ENCODE measurements around the gene STAM.
"Not testable (repeated sequence)": the region's sequence is repeated elsewhere in the genome, so short reads cannot be mapped to it uniquely, and the experiment has no call there.

Gene STAM

GRCh38 chr10:17682236-17682946 lies 38.4 kb downstream of the STAM start:
- no peak for DNase-seq

- DNase-seq, result no peak
These were observed 39.6 kb downstream of the STAM start for GRCh38 chr10:17683541-17683940.

- DNase-seq, result no peak
These were observed 40.6 kb downstream of the STAM start for GRCh38 chr10:17684537-17684936.

GRCh38 chr10:17685233-17685840 lies 41.4 kb downstream of the STAM start:
- no peak for DNase-seq

GRCh38 chr10:17687117-17687831 lies 43.3 kb downstream of the STAM start:
- no peak for DNase-seq

GRCh38 chr10:17689137-17689536 lies 45.2 kb downstream of the STAM start:
- no peak for DNase-seq

- no peak for DNase-seq
These were observed 49.1 kb downstream of the STAM start for GRCh38 chr10:17693009-17693408.

GRCh38 chr10:17698696-17699095 lies 54.7 kb downstream of the STAM start:
- DNase-seq, result no peak

- no peak for DNase-seq
These were observed 57.4 kb downstream of the STAM start for GRCh38 chr10:17701301-17701700.

GRCh38 chr10:17703706-17704105 lies 59.8 kb downstream of the STAM start:
- no peak for DNase-seq

GRCh38 chr10:17708821-17709220 lies 64.9 kb downstream of the STAM start:
- no peak for DNase-seq

- DNase-seq, result no peak
These were observed 65.5 kb downstream of the STAM start for GRCh38 chr10:17709492-17709891.

- DNase-seq, result no peak
These were observed 66.2 kb downstream of the STAM start for GRCh38 chr10:17710181-17710580.

GRCh38 chr10:17712053-17712452 lies 68.1 kb downstream of the STAM start:
- DNase-seq, result no peak

- no peak for DNase-seq
These were observed 68.9 kb downstream of the STAM start for GRCh38 chr10:17712717-17713471.

- DNase-seq, result no peak
These were observed 69.8 kb downstream of the STAM start for GRCh38 chr10:17713758-17714157.

GRCh38 chr10:17716161-17716560 lies 72.2 kb downstream of the STAM start:
- DNase-seq, result no peak

GRCh38 chr10:17722317-17723014 lies 78.5 kb downstream of the STAM start:
- not testable (repeated sequence) for DNase-seq

- no peak for DNase-seq
These were observed 81.8 kb downstream of the STAM start for GRCh38 chr10:17725703-17726102.

- DNase-seq, result no peak
These were observed 85.7 kb downstream of the STAM start for GRCh38 chr10:17729630-17730029.

GRCh38 chr10:17730667-17731066 lies 86.7 kb downstream of the STAM start:
- DNase-seq, result no peak

- no peak for DNase-seq
These were observed 87.5 kb downstream of the STAM start for GRCh38 chr10:17731331-17732020.

All from NCI-H446 (cell line).